Uterus (tissue), 4 donors: Measurements from ENCODE around the gene KIDINS220. TPM values are rescaled to one million over a fixed set of nuclear protein-coding genes. Genes with fewer than 3 reads are reported as not detected.

Experiments
- DNase-seq, 2 donors: peaks; one replicate each; pipeline ENCODE4 v3.0.0-alpha.2; 2019 to 2020
- H3K27ac ChIP-seq, 2 donors: fragments of 200-600 bp; sonication (generic); 1 replicate in 1 of 2; 2 replicates in 1 of 2; pipeline ENCODE4 v1.5.1; 2016 to 2018
- H3K27me3 ChIP-seq, 2 donors: fragments of 200-600 bp; sonication (generic); one replicate each; pipeline ENCODE4 v1.5.1; 2018 to 2019; ENCODE audit warnings: control low read depth in 1 of 2
- H3K36me3 ChIP-seq, 2 donors: fragments of 200-600 bp; sonication (generic); one replicate each; pipeline ENCODE4 v1.5.1; 2019; ENCODE audit warnings: control low read depth in 1 of 2
- H3K4me1 ChIP-seq, 2 donors: fragments of 200-600 bp; sonication (generic); one replicate each; pipeline ENCODE4 v1.5.1; 2018 to 2019; ENCODE audit warnings: control low read depth in 1 of 2
- H3K4me3 ChIP-seq, 2 donors: fragments of 200-600 bp; sonication (generic); 1 replicate in 1 of 2; 2 replicates in 1 of 2; pipeline ENCODE4 v1.5.1; 2018 to 2019; ENCODE audit warnings: mild to moderate bottlenecking in 1 of 2
- H3K9me3 ChIP-seq, 2 donors: fragments of 200-600 bp; sonication (generic); one replicate each; pipeline ENCODE4 v1.5.1; 2019; ENCODE audit warnings: control low read depth in 1 of 2
- POLR2A ChIP-seq, 2 donors: fragments of 450-650 bp; IDR thresholded peaks; one replicate each; pipeline ENCODE4 v1.6.1; 2016; ENCODE audit warnings: antibody characterized with exemption in 2 of 2, mild to moderate bottlenecking in 1 of 2, moderate library complexity in 1 of 2
- intact Hi-C: fragments of 100-400 bp; cut with DNase I; formaldehyde crosslinking; loops from one replicate; pipeline ENCODE4 v1.15.1; 2023; ENCODE audit warnings: low total_unique reads
- total RNA-seq, 4 donors: library from RNA; depleted of rRNA in 3 of 4; stranded (reverse); fragments of >200 nt in 3 of 4; gene quantifications; one replicate each; pipeline versions ENCODE4 v1.1.0 to v1.2.4, GENCODE V29; 2014 to 2023
- TF ChIP-seq, protein P1 (sequence below), 4 experiments: fragments of 200-600 bp in 2 of 4; fragments of 450-650 bp in 2 of 4; sonication (generic) in 2 of 4; IDR thresholded peaks; one replicate each; pipeline ENCODE4 v1.5.1; 2016 to 2019; ENCODE audit warnings: antibody characterized with exemption in 4 of 4, mild to moderate bottlenecking in 2 of 4, moderate library complexity in 1 of 4
- donor health status: DM: yes; HTN: yes; CAD: no.

The KIDINS220 gene
- total RNA-seq, 4 donors from 2014 or later = 48.8 to 185 (median 72.8) TPM

DNA sequence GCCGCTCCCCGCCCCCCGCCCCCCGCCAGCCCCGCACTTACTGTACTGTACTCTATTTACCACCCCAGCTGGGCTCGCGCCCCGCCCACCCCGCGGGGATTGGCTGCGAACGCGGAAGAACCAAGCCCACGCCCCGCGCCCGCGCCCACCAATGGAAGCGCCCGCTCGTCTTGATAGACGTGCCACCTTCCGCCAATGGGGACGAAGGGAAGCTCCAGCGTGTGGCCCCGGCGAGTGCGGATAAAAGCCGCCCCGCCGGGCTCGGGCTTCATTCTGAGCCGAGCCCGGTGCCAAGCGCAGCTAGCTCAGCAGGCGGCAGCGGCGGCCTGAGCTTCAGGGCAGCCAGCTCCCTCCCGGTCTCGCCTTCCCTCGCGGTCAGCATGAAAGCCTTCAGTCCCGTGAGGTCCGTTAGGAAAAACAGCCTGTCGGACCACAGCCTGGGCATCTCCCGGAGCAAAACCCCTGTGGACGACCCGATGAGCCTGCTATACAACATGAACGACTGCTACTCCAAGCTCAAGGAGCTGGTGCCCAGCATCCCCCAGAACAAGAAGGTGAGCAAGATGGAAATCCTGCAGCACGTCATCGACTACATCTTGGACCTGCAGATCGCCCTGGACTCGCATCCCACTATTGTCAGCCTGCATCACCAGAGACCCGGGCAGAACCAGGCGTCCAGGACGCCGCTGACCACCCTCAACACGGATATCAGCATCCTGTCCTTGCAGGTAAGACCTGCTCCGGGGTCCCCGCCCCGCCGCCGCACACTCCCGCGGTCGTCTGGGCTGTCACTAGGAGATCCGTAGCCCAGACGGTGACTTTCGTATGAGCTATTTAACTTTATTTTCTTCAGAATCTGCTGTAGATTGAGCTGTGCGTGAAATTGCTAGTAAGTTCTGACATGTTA is 155.4 kb downstream of the KIDINS220 start, which contains the start of gene ID2:
Gene ID2 (plus strand): TSS at position 271 of the 907 bp plus-strand sequence. CDS start 110 bp downstream, at position 381.
- peak within 1 kb of the TSS; percentile 91 to 94 for H3K27ac ChIP-seq
- no peaks in the 10 kb centered on the region for H3K36me3 ChIP-seq
- TF ChIP-seq, protein P1, sequence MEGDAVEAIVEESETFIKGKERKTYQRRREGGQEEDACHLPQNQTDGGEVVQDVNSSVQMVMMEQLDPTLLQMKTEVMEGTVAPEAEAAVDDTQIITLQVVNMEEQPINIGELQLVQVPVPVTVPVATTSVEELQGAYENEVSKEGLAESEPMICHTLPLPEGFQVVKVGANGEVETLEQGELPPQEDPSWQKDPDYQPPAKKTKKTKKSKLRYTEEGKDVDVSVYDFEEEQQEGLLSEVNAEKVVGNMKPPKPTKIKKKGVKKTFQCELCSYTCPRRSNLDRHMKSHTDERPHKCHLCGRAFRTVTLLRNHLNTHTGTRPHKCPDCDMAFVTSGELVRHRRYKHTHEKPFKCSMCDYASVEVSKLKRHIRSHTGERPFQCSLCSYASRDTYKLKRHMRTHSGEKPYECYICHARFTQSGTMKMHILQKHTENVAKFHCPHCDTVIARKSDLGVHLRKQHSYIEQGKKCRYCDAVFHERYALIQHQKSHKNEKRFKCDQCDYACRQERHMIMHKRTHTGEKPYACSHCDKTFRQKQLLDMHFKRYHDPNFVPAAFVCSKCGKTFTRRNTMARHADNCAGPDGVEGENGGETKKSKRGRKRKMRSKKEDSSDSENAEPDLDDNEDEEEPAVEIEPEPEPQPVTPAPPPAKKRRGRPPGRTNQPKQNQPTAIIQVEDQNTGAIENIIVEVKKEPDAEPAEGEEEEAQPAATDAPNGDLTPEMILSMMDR (IDR thresholded peaks at IDR 0.05) = no peak
- peak; percentile 98 to 99 for TF ChIP-seq POLR2A (IDR thresholded peaks at IDR 0.05)
- no peaks in the 10 kb centered on the region for H3K27me3 ChIP-seq
- no peaks in the 10 kb centered on the region for H3K9me3 ChIP-seq
- H3K4me1 ChIP-seq = peaks cover 0 to 3% of the 10 kb centered on the region in 2 donors
- intact Hi-C loops = no loop called here
- peak; percentile 98 to 99 for DNase-seq
- H3K4me3 ChIP-seq = peak within 1 kb of the TSS; percentile 74 to 80

DNA sequence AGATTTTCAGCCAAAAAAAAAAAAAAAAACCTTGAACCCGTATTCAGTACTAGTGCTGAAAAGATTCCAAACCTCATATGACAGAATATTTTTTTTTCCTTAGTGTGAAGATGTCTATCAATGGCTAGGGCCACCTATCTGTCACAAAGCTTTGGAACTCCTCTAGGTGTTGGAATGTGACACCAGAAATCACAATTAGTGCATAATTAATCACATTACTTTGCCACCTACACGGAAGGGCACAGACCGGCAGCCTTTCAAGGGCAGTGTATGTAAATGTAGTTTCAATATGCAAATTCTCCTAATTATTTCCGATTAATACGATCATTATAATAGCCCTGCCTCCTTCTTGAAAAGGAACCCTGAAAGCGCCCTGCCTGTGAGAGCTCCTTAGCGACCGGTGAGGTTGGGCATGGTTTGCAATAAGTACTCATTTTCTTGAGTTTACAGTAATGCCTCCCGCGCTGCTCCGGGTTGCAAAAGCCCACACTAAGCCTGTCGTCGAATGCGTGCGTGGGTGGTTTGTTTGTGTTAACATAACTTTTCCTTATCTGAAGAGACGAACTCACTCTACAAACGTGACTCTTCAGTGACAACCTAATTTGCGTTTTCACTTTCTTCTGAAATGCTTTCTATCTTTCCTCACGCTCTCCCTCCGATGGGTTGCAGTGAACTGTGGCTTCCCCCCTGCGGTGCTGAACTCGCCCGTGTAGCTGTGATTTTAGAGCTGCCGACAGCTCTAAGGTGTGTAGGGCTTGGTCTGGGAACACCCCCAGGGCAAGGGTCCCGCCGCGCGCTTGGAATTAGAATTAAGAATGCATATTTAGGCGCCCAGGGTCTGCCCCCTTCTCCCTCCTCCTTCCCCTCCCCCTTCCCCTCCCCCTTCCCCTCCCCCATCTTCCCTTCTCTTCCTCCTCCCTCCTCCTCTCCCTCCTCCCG is 156.3 kb downstream of the KIDINS220 start:
- Histone ChIP-seq H3K27me3 (no peaks in the 10 kb centered on the region), H3K36me3 (no peaks in the 10 kb centered on the region), H3K4me1 (peaks cover 3% of the 10 kb centered on the region in 2 donors), H3K27ac (peak overlapping the region; percentile 91 to 94), H3K4me3 (peak overlapping the region; percentile 45 to 80), H3K9me3 (no peaks in the 10 kb centered on the region)
- intact Hi-C loops = no loop called here
- no peak for TF ChIP-seq POLR2A (IDR thresholded peaks at IDR 0.05)
- TF ChIP-seq, protein P1 (IDR thresholded peaks at IDR 0.05) = no peak
- DNase-seq = peak; percentile 52 to 54

DNA sequence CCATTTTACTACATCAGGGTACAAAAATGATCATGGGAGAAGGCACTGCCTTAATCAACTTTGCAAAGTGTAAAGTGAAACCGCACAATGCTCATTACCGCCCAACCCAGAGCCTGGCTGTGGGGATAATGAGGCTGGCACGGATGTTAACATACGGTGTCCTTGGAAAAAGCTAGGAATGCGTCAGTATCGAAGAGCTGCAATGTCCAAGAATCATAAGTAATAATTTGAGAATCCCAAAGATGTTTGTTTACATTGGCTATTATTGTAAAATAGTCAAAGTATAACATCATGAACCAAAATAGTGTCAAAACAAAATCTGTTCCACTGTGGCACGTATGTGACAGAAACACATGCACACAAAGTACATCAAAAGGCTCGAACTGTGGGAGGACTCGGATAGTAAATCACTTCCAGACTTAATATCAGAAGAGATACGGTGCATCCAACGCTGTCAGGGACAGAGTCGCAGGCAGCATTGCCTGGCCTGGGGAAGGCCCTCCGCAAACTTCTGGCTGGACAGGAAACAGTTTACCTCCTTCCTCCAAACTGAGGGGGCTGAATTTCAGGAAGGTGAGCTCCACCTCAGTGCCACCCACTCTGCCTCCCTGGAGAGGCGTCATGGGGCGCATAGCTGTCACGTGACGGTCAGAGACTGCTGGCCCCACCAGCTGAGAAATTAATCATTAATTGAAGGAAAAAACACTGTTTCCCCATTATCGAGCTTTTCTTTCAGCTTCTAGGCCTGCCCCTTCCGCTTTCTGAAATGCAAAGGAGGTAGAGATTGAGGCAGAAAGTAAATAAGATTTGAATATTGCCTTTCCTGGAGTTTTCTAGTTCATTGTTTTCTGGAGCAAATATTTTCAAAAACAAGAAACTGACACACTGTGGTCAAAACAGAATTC is 157.3 kb downstream of the KIDINS220 start:
- Histone ChIP-seq H3K9me3 (no peaks in the 10 kb centered on the region), H3K36me3 (no peaks in the 10 kb centered on the region), H3K27me3 (no peaks in the 10 kb centered on the region), H3K27ac (peak overlapping the region; percentile 91 to 94), H3K4me1 (peaks cover 3 to 5% of the 10 kb centered on the region in 2 donors), H3K4me3 (peak overlapping the region in 1 of 2 donors; percentile 49)
- peak in 1 of 2 donors; percentile 27 for DNase-seq
- intact Hi-C loops = no loop called here
- peak in 1 of 2 donors; percentile 38 for TF ChIP-seq POLR2A (IDR thresholded peaks at IDR 0.05)
- TF ChIP-seq, protein P1 (IDR thresholded peaks at IDR 0.05) = no peak

DNA sequence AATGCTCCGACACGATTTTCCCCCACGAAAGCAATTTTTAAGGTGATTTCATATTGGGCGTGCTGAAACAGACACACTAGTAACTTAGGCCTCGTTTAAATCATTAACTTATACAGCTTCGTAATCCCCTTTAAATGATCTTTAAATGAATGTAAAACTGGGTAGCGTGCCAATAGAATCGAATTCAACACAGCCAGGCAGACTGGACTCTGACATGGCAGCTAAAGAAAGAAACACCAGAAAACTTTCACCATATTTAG is 157.9 kb downstream of the KIDINS220 start:
- Histone ChIP-seq H3K4me1 (peaks cover 0 to 5% of the 10 kb centered on the region in 2 donors), H3K9me3 (no peaks in the 10 kb centered on the region), H3K4me3 (peak overlapping the region; percentile 37 to 49), H3K27ac (peak overlapping the region; percentile 91 to 94), H3K36me3 (no peaks in the 10 kb centered on the region), H3K27me3 (no peaks in the 10 kb centered on the region)
- DNase-seq = no peak
- no peak for TF ChIP-seq POLR2A (IDR thresholded peaks at IDR 0.05)
- TF ChIP-seq, protein P1 (IDR thresholded peaks at IDR 0.05) = no peak
- intact Hi-C loops = no loop called here

Other genes starting within 250 kb of the KIDINS220 start
- gene ID2, start 155.6 kb downstream of the KIDINS220 start, total RNA-seq = 100 to 1,000 TPM in 2 of 4 donors, 10 to 100 TPM in 2; 36.9 to 341 (median 176) TPM
- gene MBOAT2, start 166.1 kb upstream of the KIDINS220 start, total RNA-seq = 10 to 100 TPM; 20.0 to 83.0 (median 30.3) TPM